Activated T-helper 9 cell treated with anti-CD3 and anti-CD28 coated beads, Interleukin-2, amount 50 U/mL, for 16 hours (primary cell): ENCODE measurements around the gene LSP1.

Experiments used
- DNase-seq: peaks from one replicate; pipeline ENCODE4 v3.0.0-alpha.2; 2020; ENCODE audit warnings: low read depth

LSP1 gene

DNA sequence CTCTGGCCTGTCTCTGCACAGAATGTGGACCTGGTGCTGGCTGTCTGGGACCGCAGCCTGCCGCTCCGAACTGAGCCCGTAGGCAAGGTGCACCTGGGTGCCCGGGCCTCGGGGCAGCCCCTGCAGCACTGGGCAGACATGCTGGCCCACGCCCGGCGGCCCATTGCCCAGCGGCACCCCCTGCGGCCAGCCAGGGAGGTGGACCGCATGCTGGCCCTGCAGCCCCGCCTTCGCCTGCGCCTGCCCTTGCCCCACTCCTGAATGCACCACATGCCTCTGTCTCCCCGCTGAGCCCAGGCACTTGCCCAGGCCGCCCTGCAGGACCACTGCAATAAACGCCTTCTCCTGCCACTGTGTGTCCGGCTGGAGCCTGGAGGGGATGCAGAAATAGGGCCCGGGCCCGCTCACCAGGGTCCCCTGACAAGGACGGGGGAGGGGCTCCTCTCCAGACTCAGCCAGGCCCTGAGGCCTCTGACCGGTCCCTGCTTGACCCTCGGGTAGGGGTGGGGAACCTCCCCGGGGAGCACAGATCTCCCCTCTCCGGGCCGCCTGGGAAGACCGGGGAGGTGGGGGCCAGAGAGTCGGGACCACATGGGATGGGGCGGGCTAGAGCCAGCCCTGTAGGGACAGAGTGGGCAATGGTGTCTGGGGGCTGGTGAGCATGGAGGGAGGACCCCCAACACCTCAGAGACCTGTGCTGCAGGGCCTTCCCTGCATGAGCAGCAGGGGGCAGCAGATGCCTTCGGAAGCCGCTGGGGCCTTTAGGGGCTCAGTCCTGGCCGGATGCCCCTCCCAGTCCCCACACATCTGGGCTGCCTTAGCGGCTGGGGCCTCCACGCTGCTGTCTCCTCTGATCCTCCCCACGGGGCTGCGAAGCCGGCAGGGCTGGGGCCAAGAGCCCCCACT is 15.5 kb upstream of the LSP1 start:
- peak; percentile 69 for DNase-seq

- no peak for DNase-seq
Measured at GRCh38 chr11:1838077-1838425, 14.8 kb upstream of the LSP1 start.

DNA sequence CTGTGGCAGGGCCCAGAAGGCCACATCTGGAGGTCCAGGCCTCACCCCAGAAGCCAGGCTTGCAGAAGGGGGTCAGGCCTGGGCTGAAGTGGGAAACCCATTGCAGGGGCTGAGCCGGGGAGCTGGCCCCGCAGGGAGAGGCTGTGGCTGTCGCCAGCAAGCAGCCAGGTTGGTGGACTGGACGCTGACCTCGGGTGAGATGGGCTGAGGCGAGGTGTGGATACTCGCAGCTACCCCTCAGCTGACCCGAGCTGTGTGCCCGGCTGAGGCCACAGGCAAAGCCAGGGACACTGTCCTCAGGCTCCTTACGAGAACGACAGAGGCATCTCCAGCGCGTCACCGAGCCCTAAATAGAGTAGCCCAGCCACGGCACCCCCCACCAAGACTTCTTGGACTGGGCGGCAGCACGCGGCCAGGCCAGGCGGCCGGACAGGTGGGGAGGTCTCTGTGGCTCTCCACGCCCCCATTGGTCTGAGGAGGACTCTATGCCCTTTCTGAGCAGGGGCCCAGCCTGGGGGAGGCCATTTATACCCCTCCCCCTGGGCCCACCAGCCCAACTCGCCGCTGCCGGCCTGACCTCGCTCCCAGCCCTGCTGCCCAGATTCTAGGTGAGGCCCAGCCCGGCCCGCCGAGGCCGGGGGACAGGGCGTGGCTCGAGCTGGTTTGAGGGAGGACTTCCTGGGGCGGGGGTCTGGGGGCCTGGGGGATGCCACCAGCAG is 14.3 kb upstream of the LSP1 start, which contains the start of gene TNNI2:
Gene TNNI2 (plus strand): TSS at position 556 of the 719 bp plus-strand sequence. CDS start 716 bp downstream, outside the sequence.
- no peak for DNase-seq

DNA sequence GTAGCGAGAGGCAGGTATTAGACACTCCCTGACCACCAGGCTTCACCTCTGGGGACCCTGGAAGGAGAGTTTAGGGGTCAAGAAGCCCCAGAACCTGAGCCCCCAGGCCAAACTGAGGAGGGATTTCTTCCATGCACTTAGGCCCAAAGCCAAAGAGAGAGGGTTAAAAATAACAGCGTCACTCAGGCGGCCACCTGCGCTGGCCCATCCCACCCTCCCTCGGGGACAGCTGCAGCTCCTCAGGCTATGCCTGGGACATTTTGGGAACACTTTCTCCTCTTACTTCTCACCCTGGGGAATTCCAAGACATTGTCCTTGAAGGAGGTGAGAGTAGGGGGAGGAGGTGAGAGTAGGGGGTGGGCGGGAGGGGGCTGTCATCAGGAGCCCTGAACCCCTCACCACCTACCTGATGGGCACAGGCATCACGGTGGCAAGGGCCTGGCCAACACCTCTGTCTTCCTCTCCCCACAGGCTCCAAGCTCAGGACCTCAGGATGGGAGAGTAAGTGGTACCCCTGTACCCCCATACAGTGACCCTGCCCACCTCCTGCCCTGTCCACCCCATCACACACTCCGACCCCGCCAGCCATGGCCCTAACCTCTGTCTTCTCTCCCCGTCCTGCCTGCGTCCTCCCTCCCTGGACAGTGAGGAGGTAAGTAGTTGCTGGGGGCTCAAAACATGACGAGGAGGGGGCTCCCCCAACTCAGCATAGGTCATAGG is 13.5 kb upstream of the LSP1 start:
- no peak for DNase-seq

DNA sequence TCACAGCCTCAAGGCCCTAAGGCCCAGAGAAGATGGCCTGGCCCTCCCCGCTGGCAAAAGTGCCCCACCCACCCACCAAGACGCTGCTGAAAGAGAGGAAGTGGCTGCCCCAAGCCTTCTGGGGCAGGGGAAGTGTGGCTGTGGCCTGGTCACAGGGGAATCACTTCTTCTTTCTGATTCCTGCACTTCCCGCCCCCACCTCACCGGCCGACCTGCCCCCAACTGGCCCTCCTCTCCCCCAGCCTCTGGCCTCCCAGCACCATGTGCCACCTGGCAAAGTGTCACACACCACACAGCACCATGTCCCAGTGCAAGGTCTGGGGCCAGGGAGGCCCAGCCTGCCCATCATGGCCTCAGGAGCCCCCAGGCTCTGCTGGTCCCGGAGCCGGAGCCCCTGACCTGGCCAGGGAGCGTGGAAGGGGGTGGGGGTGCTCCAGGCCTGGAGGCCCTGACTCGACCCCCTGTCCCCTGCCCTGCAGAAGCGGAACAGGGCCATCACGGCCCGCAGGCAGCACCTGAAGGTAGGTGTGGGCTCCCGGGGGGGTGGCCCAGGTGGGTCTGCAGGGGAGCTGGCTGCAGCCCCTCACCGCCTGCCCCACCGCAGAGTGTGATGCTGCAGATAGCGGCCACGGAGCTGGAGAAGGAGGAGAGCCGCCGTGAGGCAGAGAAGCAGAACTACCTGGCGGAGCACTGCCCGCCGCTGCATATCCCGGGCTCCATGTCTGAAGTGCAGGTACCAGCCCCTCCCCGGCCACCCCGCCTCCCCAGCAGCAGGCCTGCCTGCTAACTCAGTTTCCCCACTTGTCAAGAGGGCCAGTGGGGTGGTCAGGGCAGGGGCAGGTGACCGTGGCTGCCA is 12.7 kb upstream of the LSP1 start:
- no peak for DNase-seq

DNA sequence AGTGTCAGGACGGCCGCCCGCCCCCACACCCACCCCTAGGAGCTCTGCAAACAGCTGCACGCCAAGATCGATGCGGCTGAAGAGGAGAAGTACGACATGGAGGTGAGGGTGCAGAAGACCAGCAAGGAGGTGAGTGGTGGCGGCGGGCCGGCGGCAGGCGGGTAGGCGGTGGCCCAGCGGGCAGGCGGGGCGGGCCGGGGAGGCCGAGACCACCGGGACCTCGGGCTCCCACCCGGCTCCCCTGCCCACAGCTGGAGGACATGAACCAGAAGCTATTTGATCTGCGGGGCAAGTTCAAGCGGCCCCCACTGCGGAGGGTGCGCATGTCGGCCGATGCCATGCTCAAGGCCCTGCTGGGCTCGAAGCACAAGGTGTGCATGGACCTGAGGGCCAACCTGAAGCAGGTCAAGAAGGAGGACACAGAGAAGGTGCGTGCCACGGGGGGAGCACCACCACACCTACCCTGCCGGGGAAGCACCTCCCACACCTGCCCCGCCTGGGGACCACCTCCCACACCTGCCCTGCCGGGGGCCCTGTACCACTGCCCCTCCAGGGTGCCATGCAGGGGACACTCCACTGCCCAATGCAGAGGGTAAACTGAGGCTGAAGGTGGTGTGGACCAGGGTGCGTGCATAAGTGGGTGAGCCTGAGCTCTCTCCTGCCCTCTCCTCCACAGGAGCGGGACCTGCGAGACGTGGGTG is 12.0 kb upstream of the LSP1 start:
- DNase-seq, result no peak

DNA sequence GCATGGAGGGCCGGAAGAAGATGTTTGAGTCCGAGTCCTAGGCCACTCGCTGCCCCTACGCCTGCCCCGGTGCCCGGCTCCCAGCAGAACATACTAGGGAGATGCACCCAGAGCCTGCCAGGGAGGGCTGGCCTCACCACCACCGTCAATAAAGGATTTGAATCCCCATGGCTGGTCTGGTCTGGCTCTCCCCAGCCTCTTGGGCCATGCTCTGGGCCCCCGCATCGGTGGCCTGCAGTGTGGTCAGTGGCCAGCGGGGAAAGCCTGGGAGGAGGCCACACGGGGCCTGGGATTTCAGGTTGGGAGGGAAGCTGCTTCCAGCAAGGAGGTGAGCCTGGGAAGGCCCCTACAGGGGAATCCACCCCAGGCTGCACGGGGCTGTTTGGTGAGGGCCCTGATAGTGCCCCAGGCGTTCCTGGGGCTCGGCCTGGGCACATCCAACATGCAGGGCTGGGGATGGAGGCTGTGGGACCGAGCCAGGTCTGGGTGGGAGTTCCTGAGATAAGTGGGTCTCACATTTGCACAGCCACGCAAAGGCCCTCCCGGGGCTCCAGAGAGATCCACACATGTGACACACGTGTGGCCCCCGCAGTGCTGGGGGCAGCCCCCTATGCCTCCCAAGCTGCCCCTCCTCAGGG is 11.3 kb upstream of the LSP1 start:
- no peak for DNase-seq

GRCh38 chr11:1842149-1843097 is 10.5 kb upstream of the LSP1 start:
- DNase-seq, result no peak

- no peak for DNase-seq
Measured at GRCh38 chr11:1843098-1843473, 9.8 kb upstream of the LSP1 start.

DNA sequence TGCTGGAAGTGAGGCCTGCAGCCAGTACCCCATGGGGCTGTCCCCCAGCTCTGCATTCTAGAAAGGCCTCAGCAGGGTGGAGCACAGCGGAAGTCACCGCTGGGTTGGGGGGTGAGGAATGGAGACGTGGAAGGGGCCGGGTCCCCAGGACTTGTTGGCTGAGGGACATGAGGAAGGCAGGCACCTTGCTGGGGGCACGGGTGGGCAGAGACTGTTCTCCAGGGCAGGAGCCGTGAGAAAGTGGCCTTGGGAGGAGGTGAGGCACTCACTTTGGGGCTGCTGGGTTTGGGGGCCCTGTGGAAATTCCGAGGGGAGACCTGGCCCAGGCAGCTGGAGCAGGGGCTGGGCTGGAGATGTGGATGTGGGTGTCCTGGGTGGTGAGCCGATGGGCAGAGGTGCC is 9.1 kb upstream of the LSP1 start:
- DNase-seq, result no peak

- DNase-seq, result no peak
Measured at GRCh38 chr11:1844221-1845094, 8.4 kb upstream of the LSP1 start.

DNA sequence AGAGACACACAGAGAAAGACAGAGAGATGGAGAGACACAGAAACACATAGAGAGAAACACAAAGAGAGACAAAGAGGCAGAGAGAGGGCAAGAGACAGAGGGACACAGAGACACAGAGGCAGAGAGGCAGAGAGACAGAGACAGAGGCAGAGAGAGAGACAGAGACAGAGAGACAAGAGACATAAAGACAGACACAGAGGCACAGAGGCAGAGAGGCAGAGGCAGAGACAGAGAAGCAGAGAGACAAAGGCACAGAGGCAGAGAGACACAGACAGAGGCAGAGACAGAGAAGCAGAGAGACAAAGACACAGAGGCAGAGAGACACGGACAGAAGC is 7.8 kb upstream of the LSP1 start:
- no peak for DNase-seq

GRCh38 chr11:1845561-1846452 is 7.1 kb upstream of the LSP1 start:
- DNase-seq, result no peak

- DNase-seq, result no peak
Measured at GRCh38 chr11:1846453-1846932, 6.4 kb upstream of the LSP1 start.

GRCh38 chr11:1847006-1847735 is 5.7 kb upstream of the LSP1 start:
- DNase-seq, result no peak

- no peak for DNase-seq
Measured at GRCh38 chr11:1847926-1848639, 4.8 kb upstream of the LSP1 start.
